MG63 (cell line): ENCODE data around the gene PDE4D. TPM values are rescaled to one million over a fixed set of nuclear protein-coding genes. Genes with fewer than 3 reads are reported as not detected.

Experiments
- DNase-seq: peaks from one replicate; pipeline ENCODE4 v3.0.0-alpha.2; 2020
- H3K27me3 ChIP-seq: fragments of 250-450 bp; sonication (Bioruptor Pico); 2 replicates; pipeline ENCODE4 v1.5.1; 2020; ENCODE audit warnings: mild to moderate bottlenecking, moderate library complexity
- H3K36me3 ChIP-seq: fragments of 250-450 bp; sonication (Bioruptor Pico); 2 replicates; pipeline ENCODE4 v1.5.1; 2020; ENCODE audit warnings: mild to moderate bottlenecking, moderate library complexity
- H3K4me3 ChIP-seq: fragments of 250-450 bp; sonication (Bioruptor Pico); 2 replicates; pipeline ENCODE4 v1.5.1; 2020; ENCODE audit warnings: mild to moderate bottlenecking, moderate library complexity
- H3K9me3 ChIP-seq: fragments of 250-450 bp; sonication (Bioruptor Pico); 2 replicates; pipeline ENCODE4 v1.5.1; 2020; ENCODE audit warnings: mild to moderate bottlenecking, moderate library complexity
- total RNA-seq: library from RNA; depleted of rRNA; stranded (reverse); fragments of >200 nt; shearing (Covaris generic); gene quantifications from 2 replicates; pipeline ENCODE4 v1.2.3, GENCODE V29; 2014; ENCODE audit warnings: low replicate concordance

The PDE4D gene
- total RNA-seq, 1 experiment from 2014 or later, result 3.1 TPM

DNA sequence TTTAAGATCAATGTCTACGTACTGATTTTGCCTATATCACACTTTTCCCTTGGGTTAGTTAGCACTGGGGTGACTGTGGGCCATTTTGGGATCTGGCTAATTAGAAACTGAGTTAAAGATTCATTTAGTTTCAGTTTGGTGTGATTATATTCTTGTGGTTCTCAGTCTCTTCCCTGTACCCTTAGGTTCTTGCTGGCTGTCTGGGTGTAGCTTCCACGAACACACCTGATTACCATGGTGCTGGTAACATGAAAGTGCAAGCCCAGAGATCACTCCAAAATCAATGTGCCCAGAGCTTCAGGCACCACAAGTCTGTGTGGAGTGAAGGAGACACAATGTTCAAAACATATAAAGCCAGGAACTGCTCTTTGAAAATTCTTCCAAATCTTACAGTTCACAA, 248.1 kb downstream of the PDE4D start:
- Histone ChIP-seq H3K36me3 (no peaks in the 10 kb centered on the region), H3K4me3 (no peak overlapping the region), H3K9me3 (no peaks in the 10 kb centered on the region), H3K27me3 (no peaks in the 10 kb centered on the region)
- no peak for DNase-seq

DNA sequence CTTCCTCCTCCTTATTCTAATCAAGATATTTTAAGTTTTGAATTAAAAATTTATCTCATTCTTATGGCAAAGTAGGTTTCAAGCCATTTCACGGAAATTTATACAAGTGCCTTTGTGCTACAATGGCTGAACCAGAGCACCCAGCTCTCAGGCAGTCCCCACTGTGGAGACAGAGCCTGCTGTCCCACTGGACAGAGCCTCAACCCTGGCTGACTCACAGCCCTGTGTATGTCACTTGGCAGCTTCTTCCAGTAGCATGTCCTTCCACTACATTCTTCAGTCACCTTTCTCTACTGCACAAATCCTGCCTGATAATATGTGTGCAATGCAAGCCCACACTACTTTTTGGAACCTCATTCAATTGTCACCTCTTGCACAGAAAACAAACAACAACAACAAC, 253.1 kb downstream of the PDE4D start:
- no peaks in the 10 kb centered on the region for H3K9me3 ChIP-seq
- peak; percentile 33 for DNase-seq
- H3K4me3 ChIP-seq, result no peak overlapping the region
- H3K36me3 ChIP-seq, result no peaks in the 10 kb centered on the region
- no peaks in the 10 kb centered on the region for H3K27me3 ChIP-seq

DNA sequence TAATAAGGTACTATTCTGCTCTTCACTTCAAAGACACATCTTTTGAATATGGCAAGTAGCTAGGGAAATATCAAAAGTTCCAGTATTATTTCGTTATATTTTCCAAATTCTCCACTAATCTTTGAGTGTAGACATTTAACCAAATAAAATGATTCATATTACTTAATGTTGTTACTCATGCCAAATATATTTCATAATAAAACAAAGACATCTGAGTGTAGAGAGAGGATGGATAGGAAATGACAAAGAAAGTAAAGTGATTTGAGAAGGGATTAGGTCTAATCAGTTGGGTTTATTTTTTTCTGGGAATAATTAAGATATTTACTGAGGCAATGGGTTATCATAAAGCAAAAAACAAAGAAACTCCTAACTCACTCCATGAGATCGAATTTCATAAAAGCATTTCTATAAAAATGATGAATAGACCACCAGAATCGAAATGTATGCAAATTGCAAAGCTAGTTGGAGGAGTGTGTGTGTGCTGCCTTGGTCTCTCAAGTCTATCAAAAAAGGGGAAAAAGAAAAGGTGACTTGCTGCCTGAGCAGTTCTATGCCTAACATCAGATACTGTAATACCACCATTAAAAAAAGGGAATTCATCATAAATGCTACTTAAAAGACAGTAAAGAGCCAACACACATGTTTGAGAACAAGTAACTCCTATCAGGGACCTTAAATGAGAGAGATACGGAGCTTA, 255.5 kb downstream of the PDE4D start:
- Histone ChIP-seq H3K36me3 (no peaks in the 10 kb centered on the region), H3K9me3 (no peaks in the 10 kb centered on the region), H3K4me3 (no peak overlapping the region), H3K27me3 (no peaks in the 10 kb centered on the region)
- DNase-seq, result no peak

DNA sequence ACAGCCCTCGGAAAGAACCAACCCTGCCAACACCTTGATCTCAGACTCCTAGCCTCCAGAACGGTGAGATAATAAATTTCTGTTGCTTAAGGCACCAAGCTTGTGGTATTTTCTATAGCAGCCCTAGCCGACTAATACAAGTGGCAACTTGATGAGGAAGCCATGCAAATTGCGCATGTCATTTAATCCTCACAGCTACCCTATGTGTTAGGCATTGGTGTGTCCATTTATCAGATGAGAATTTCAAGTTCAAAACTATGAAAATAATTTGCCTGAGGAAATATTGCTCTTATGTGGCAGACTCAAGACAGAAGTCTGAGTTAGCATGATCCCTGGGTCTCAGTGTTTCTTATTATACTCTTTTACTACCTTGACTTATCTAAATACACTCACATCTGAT, 264.0 kb downstream of the PDE4D start:
- no peak for DNase-seq
- H3K9me3 ChIP-seq, result 0 out of 2 replicates have a peak, but pooled peaks cover 2% of the 10 kb centered on the region
- no peak overlapping the region for H3K4me3 ChIP-seq
- H3K27me3 ChIP-seq, result no peaks in the 10 kb centered on the region
- H3K36me3 ChIP-seq, result no peaks in the 10 kb centered on the region

DNA sequence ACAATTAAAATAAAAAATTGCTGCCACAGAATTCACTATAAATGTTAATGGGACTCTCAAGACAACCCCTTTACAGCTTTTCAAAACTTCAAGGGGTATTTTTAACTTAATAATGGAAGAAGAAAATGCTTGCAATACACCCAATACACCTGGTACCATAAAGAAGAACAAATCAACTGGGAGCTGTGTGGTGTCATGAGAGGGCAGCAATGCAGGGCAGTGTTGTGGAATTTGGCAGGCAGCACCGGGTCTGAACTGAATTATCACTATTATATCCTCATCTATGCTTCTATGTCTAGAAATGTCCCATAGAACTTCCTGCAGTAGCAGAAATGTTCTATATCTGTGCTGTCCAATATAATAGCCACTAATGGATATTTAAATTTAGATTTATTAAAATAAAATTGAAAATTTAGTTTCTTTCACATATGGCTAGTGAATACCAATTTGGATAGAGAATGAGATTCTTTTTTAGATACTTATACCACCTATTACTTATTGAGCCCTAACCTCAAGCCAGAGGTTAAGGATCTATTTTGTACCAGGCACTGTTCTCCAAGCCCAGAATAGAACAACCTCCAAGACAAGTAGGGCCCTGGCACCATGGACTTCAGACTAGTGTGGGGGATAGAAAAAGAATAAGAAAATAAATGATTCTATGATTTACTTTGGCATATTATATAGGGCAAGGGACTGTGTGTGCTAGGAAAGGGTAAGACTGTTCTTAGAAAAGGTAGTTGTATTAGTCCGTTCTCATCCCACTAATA, 265.3 kb downstream of the PDE4D start:
- H3K27me3 ChIP-seq, result no peaks in the 10 kb centered on the region
- H3K36me3 ChIP-seq, result no peaks in the 10 kb centered on the region
- no peak for DNase-seq
- 0 out of 2 replicates have a peak, but pooled peaks cover 2% of the 10 kb centered on the region for H3K9me3 ChIP-seq
- H3K4me3 ChIP-seq, result no peak overlapping the region

DNA sequence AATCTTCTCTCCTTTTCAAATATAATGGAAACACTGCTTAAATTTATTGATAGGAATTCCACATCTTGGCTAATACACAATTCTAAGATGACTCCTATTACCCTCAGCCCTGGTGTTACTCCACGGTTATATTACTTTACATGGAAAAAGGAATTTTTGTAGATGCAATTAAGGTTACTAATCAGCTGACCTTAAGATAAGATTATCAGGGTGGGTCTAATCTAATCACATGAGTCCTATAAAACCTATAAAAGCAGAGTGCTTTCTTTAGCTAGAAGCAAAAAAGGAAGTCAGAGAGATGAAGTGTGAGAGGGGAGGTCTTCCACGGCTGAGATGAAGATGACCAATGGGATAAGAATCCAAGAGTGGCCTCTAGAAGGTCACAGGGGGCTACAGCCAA, 268.6 kb downstream of the PDE4D start:
- H3K27me3 ChIP-seq, result no peaks in the 10 kb centered on the region
- H3K36me3 ChIP-seq, result no peaks in the 10 kb centered on the region
- no peak for DNase-seq
- no peak overlapping the region for H3K4me3 ChIP-seq
- 0 out of 2 replicates have a peak, but pooled peaks cover 2% of the 10 kb centered on the region for H3K9me3 ChIP-seq

DNA sequence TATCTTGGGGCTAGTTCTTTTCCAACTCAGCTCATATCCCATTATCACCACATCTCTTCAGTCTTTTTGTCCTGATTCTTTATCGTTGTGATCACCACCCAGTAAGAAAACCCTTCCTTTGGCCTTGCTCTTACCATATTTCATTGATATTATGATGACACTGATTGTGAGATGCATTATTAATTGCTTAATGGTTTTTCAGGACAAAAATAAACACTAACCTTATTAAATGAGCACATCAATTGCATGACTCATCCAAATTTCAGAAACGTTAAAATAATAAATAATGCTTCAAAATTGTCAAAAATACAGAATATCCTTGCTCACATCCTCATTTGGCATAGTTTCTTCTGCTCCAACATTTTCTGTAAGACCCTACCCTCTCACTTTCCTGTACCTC, 270.7 kb downstream of the PDE4D start:
- H3K9me3 ChIP-seq, result no peaks in the 10 kb centered on the region
- DNase-seq, result no peak
- no peak overlapping the region for H3K4me3 ChIP-seq
- H3K36me3 ChIP-seq, result no peaks in the 10 kb centered on the region
- H3K27me3 ChIP-seq, result no peaks in the 10 kb centered on the region

DNA sequence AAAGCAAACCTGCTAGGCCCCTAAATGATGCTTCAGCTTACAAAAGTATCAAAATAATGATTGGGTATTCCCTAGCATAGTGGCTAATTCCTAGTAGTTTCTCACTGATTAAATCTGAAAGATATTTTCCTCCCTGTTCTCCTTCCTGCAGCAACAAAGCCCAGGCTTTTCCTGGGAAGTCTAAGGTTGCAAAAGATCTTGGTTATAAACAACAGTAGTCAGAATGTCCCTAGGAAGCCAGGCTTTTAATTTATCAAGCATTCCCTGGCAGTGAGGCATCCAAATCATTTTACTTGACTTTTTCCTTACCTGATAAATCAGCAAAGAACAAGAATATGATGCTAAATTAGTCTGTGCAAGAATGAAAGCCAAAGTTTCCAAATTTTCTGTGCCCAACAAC, 272.0 kb downstream of the PDE4D start:
- no peak for DNase-seq

DNA sequence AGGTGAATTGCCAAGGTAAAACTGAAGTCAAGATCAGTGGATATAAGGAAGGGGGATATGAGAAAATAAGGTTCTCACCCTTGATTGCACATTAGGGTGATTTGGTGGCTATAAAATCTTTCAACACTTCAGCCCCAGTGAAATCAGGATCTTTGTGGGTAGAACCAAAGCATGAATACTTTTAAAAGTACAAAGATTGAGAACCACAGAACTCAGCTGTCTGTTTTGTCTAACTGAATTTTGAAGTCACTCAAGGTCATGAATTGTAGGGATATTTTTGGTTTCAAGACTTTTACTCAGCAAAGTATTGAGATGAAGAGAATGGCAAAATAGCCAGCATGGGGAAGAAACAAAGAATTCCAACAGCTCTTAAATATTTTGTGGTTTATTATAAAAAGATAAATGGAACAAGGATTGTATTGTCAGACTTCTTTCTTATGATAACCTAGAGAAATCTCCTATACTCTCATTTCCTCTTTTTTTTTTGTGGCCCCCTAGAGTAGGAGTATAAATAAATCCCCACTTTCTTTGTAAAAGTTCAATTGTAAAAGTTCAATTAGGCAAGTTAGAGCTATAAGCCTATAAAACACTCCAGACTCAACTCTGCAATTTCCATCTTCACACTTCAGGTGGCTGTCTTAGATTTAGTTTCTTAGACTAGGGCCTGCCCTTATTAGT, 272.9 kb downstream of the PDE4D start:
- Histone ChIP-seq H3K9me3 (no peaks in the 10 kb centered on the region), H3K4me3 (no peak overlapping the region), H3K27me3 (no peaks in the 10 kb centered on the region), H3K36me3 (no peaks in the 10 kb centered on the region)
- DNase-seq, result no peak

More for the DNA sequence above, 272.0 kb downstream of the PDE4D start:
- Histone ChIP-seq H3K9me3 (no peaks in the 10 kb centered on the region), H3K4me3 (no peak overlapping the region), H3K27me3 (no peaks in the 10 kb centered on the region), H3K36me3 (no peaks in the 10 kb centered on the region)

DNA sequence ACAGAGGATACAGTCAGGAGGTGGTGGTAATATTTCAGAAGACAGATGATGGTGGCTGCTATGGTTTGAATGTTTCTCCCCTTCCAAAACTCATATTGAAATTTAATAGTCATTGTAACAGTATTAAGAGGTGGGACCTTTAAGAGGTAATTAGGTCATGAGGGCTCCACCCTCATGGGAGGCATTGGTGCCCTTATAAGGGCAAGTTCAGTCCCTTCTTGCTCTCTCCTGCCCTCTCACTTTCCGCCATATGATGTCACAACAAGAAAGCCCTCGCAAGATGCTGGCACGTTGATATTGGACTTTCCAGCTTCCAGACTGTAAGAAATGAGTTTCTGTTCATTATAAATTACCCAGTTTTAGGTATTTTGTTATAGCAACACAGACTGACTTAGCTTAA, 274.9 kb downstream of the PDE4D start:
- H3K36me3 ChIP-seq, result no peaks in the 10 kb centered on the region
- DNase-seq, result no peak
- no peak overlapping the region for H3K4me3 ChIP-seq
- no peaks in the 10 kb centered on the region for H3K27me3 ChIP-seq
- H3K9me3 ChIP-seq, result no peaks in the 10 kb centered on the region

DNA sequence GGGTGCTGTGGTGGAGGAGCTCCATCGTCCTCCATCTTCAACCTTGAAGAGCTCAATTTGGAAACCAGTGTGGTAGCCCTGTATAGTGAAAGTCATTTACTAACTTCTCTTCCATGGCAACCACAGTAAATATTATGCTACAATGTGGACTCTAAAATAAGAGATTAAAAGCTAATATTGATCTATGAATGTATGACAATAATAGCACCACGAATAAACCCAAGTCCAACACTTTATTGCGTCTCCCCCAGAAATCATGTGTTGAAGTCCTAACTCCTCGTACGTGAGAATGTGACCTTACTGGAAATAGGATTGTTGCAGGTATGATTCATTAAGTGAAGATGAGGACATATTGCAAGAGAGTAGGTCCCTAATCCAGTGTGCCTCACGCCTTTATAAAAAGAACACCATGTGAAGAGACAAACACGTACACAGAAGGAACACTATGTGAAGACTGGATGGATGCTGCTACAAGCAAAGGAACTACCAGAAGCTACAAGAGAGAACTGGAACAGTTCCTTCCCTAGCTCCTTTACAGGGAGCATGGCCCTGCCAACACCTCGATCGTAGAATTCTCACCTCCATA, 276.2 kb downstream of the PDE4D start:
- no peak for DNase-seq
- no peaks in the 10 kb centered on the region for H3K27me3 ChIP-seq
- no peaks in the 10 kb centered on the region for H3K36me3 ChIP-seq
- H3K9me3 ChIP-seq, result no peaks in the 10 kb centered on the region
- no peak overlapping the region for H3K4me3 ChIP-seq

DNA sequence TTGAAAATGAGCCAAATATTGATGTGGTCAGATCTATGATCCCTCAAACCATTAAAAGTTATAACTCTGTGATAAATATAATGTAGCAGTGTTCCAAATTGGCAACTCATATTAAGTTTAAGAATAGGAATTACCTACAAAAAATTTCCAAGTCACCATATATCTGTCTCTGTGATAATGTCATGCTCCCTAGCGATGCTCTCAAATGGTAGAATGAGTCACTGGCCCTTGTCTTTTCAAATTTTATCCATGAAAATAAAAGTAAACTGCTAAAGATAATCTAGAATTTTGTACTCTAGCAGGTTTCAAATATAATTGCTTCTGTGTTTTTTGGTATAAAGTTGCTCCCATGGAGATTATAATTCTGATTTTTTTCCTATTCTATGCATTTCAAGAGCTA, 277.1 kb downstream of the PDE4D start:
- Histone ChIP-seq H3K27me3 (no peaks in the 10 kb centered on the region), H3K36me3 (no peaks in the 10 kb centered on the region), H3K9me3 (no peaks in the 10 kb centered on the region), H3K4me3 (no peak overlapping the region)
- DNase-seq, result no peak

DNA sequence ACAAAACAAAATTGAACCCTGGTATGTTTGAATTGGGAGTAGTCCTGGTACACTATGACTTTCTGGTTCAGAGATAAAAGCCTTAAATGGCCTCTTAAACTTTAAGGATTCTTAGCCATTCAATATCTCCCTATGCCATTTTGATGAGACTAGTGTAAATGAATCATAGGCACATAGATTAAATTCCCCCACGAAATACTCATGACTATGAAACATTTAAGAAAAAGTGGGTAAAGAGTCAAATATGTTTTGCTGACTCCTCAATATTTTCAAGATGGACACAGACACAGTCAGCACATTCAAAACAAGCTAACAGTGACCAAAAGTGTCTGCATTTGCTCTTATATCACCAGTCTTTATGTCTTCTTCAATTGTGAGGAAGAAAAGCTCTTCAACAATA, 278.3 kb downstream of the PDE4D start:
- Histone ChIP-seq H3K4me3 (no peak overlapping the region), H3K27me3 (no peaks in the 10 kb centered on the region)
- no peak for DNase-seq

DNA sequence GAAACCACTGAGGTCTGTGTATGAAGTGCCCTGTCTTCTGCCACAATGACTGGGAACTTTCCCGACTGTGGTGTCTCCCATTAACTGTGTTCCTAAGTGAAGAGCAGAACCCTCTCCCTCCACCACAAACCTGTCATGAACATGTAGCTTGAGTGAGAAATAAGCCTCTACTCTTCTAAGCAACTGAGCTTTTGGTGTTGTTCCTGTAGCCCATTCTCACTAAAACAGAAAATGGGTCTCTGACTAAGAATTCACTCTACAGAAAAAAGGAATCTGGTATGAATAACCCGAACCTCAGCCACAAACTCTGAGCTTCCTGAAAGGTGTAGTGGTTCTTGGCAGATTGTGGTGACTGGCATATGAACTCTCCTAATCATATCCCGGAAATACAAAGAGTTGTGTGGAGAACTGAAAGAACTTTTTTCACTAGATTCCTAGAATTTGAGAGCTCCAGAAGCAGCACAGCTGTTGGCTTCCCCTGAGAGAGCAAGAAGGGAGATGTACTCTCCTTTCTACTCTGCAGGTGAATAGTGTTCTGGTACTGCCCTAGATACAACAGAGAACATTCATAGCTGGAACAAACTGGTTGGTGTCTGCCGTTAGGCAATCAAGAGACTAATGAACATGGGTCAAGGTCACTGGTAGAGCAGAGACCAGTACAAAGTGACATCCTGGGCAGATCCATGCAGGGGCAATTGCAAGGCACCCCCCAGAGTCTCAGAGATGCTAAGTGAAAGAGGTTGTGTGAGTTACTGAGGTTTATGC, 283.8 kb downstream of the PDE4D start:
- H3K27me3 ChIP-seq, result no peaks in the 10 kb centered on the region
- no peaks in the 10 kb centered on the region for H3K9me3 ChIP-seq
- H3K36me3 ChIP-seq, result no peaks in the 10 kb centered on the region
- no peak overlapping the region for H3K4me3 ChIP-seq
- DNase-seq, result no peak

More for the DNA sequence above, 278.3 kb downstream of the PDE4D start:
- H3K9me3 ChIP-seq, result no peaks in the 10 kb centered on the region
- H3K36me3 ChIP-seq, result no peaks in the 10 kb centered on the region

DNA sequence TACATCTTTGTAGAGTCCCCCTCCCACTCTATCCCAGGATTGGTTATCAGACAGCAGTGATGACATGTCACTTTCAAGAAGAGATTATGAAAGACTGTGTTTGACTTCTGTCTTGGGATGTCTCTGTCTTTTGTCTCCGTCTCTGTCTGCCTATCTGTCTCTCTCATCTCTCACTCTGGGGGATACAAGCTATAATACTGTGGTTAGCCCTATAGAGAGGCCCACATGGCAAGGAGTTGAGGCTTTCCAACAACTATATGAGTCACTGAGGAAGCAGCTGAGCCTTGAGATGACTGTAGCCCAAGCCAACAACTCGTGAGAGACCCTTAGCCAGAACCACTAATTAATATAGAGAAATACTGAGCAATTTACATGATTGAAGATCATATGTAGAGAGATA, 284.8 kb downstream of the PDE4D start:
- DNase-seq, result no peak

DNA sequence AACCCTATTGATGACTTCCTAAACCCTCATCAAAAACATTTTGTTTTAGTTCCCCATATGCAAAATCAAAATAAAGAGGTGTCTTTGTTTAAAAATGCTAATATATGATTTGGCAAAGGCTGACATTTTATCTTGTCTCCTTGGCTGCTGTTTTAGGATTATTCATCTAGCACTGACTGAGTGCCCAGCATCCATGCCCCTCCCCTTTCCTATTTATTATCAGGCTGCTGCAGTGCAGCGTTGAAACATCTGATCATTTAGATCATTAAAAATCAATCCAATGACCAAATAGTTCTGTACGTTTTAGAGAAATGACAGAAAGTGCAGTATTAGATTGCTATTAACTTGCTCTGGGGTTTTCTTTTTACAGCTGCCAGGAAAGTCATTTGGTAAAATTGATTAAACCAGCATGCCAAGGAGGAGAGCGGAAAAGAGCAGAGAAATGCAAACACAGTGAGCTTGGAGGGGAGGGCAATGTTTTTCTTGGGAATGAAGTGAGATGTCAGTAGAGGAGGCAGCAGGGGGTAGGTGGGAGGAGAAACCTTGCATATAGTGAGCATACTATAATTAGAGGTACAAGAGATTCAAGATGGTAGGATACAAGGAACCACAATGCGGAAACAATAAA, 286.3 kb downstream of the PDE4D start:
- H3K27me3 ChIP-seq, result no peaks in the 10 kb centered on the region
- no peak for DNase-seq

More for the DNA sequence above, 284.8 kb downstream of the PDE4D start:
- H3K36me3 ChIP-seq, result no peaks in the 10 kb centered on the region
- H3K4me3 ChIP-seq, result no peak overlapping the region
- H3K27me3 ChIP-seq, result no peaks in the 10 kb centered on the region
- H3K9me3 ChIP-seq, result no peaks in the 10 kb centered on the region

More for the DNA sequence above, 286.3 kb downstream of the PDE4D start:
- Histone ChIP-seq H3K36me3 (no peaks in the 10 kb centered on the region), H3K9me3 (no peaks in the 10 kb centered on the region), H3K4me3 (no peak overlapping the region)
